IMR-90 (cell line): ENCODE results near the gene CPAMD8.

Experiments
- CTCF ChIP-seq: conservative IDR thresholded peaks from 2 replicates; pipeline ENCODE4 v1.5.1; 2012; ENCODE audit warnings: mild to moderate bottlenecking, low read depth, low read length, improper control_type of control experiment
- RCOR1 ChIP-seq: IDR thresholded peaks from 2 replicates; pipeline ENCODE4 v1.6.1; 2012; ENCODE audit warnings: mild to moderate bottlenecking, low read length, improper control_type of control experiment; ENCODE audit not compliant: insufficient replicate concordance

- TF ChIP-seq CTCF (no peak), RCOR1 (no peak)
These were observed 163.7 kb downstream of the CPAMD8 start for GRCh38 chr19:16862826-16863415.
